ENCODE data around the gene ADD3.

DNA sequence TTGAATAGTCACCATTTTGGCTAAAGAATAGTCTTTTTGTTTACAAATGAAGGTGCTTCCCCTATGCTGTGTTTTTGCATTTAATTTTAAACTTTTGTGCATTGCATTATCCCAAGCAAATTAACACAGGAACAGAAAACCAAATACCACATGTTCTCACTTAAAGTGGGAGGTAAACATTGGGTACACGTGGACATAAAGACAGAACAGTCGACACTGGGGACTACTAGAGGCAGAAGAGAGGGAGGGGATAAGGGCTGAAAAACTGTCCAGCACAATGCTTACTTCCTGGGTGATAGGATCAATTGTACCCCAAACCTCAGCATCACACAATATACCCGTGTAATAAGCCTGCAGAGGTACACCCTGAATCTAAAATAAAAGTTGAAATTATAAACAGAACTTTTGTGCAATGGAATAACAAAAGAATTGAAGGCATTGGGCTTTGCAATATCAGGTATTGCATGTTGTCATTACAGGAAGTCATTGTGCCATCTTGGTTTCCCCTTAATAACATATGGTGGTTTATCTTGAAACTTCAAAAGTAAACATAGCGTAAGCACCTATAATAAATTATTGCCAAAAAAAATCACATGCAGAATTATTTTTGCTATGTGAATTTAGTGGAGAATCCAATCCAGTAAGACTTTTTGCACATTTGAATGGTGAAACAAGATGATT lies 16.1 kb downstream of the ADD3 start:
- TF ChIP-seq CTCF (IDR thresholded peaks at IDR 0.05) = no peak
- TF ChIP-seq POLR2A (IDR thresholded peaks at IDR 0.05) = no peak

Data from heart left ventricle (tissue), 13 donors.